Adrenal gland (tissue), 19 donors: ENCODE results near the gene PTPN20. TPM values are rescaled to one million over a fixed set of nuclear protein-coding genes. Genes with fewer than 3 reads are reported as not detected.
"Not testable (repeated sequence)": the region's sequence is repeated elsewhere in the genome, so short reads cannot be mapped to it uniquely, and the experiment has no call there.

Experiments
- DNase-seq, 7 donors: peaks; one replicate each; pipeline ENCODE4 v3.0.0-alpha.2; 2019 to 2020
- H3K27ac ChIP-seq, 5 donors: fragments of 200-600 bp; sonication (generic) in 4 of 5; 1 replicate in 3 of 5; 2 replicates in 2 of 5; pipeline versions ENCODE4 v1.5.1 to v1.8.0; 2016 to 2020; ENCODE audit warnings: mild to moderate bottlenecking in 1 of 5
- H3K27me3 ChIP-seq: fragments of 200-600 bp; 2 replicates; pipeline ENCODE4 v1.8.0; 2021
- H3K36me3 ChIP-seq, 2 donors: fragments of 200-600 bp; replicated peaks in 1 of 2; 1 replicate in 1 of 2; 2 replicates in 1 of 2; pipeline versions ENCODE4 v1.5.1 to v1.8.0; 2018 to 2022
- H3K4me1 ChIP-seq, 2 donors: fragments of 200-600 bp; replicated peaks in 1 of 2; 1 replicate in 1 of 2; 2 replicates in 1 of 2; pipeline versions ENCODE4 v1.5.1 to v1.8.0; 2018 to 2021
- H3K4me3 ChIP-seq, 4 donors: fragments of 200-600 bp; sonication (generic) in 3 of 4; one replicate each; pipeline ENCODE4 v1.5.1; 2016 to 2018
- H3K9me3 ChIP-seq, 3 donors: fragments of 200-600 bp; sonication (generic) in 1 of 3; replicated peaks in 1 of 3; 1 replicate in 2 of 3; 2 replicates in 1 of 3; pipeline versions ENCODE4 v1.5.1 to v1.8.0; 2016 to 2021
- CTCF ChIP-seq, 6 experiments: fragments of 450-650 bp in 4 of 6; fragments of 200-600 bp in 2 of 6; sonication (generic) in 1 of 6; IDR thresholded peaks; 1 replicate in 5 of 6; 2 replicates in 1 of 6; pipeline versions ENCODE4 v1.5.1 to v1.8.0; 2016 to 2021; ENCODE audit warnings: antibody characterized with exemption in 6 of 6, mild to moderate bottlenecking in 2 of 6, moderate library complexity in 1 of 6
- POLR2A ChIP-seq, 2 donors: fragments of 450-650 bp; IDR thresholded peaks; one replicate each; pipeline ENCODE4 v1.6.1; 2017; ENCODE audit warnings: antibody characterized with exemption in 2 of 2, mild to moderate bottlenecking in 2 of 2, moderate library complexity in 1 of 2
- WGBS, 4 donors: extraction: QIAGEN DNeasy Blood & Tissue Kit in 2 of 4; methylation state at CpG; one replicate each; pipeline versions ENCODE4 v1.1.5 to v1.1.7; 2013 to 2017; 5-methylcytosine and 5-hydroxymethylcytosine counted together
- intact Hi-C, 2 donors: fragments of 100-400 bp; cut with DNase I; formaldehyde crosslinking; loops; one replicate each; pipeline versions ENCODE4 v1.14.1 to v1.15.0; 2022 to 2023
- long read RNA-seq, 10 donors: library from polyadenylated mRNA in 3 of 10; unstranded in 2 of 10; stranded (forward) in 1 of 10; transcript quantifications; one replicate each; pipeline ENCODE4 v2.0.0 and lab custom pipeline, GENCODE V29; 2021 to 2026
- polyA plus RNA-seq, 3 donors: library from polyadenylated mRNA; stranded (reverse); fragments of 200-250 nt in 2 of 3; fragments of 350-450 nt in 1 of 3; fragmentation: Illumina TruSeq in 1 of 3; extraction: RNeasy Lipid Tissue Mini Kit (QIAGEN cat#74804) in 1 of 3; gene quantifications; one replicate each; pipeline ENCODE4 v1.2.3, GENCODE V29; 2013 to 2014
- total RNA-seq, 9 donors: library from RNA; depleted of rRNA in 4 of 9; stranded (reverse); fragments of >200 nt in 4 of 9; fragments of 120-200 nt in 1 of 9; fragmentation: NEBNext Ultra II Directional in 1 of 9; extraction: Animal tissue kit (Norgen Biotek cat#: 25700) in 1 of 9; gene quantifications; one replicate each; pipeline versions ENCODE4 v1.1.0 to v1.2.4, GENCODE V29; 2013 to 2023
- donor health status: healthy with polysubstance abuse.
- donor health status: Bipolar disorder and iron deficiency.
- donor health status: DM: yes; HTN: yes; CAD: no.
- donor health status: DM: no; HTN: no; CAD: no.
- donor health status: DM: no; HTN: no; CAD: no.
- donor health status: DM: yes; HTN: yes; CAD: no.

PTPN20 gene
- total RNA-seq: 10 to 100 TPM in 5 of 9 donors, 1 to 10 TPM in 4; 4.3 to 27.2 (median 13.4) TPM
- 10 to 100 TPM in 1 of 3 donors, 1 to 10 TPM in 2; 3.2 to 18.2 (median 4.5) TPM for polyA plus RNA-seq
- long read RNA-seq, donor 1, partial matches to known transcripts: 0 of 2 reads
- long read RNA-seq, donor 1, other reads (novel, unspliced or antisense): 0 of 2 reads
- long read RNA-seq, donor 2, partial matches to known transcripts: 0 of 3 reads
- long read RNA-seq, donor 2, other reads (novel, unspliced or antisense): 0 of 3 reads
- long read RNA-seq, donor 3, partial matches to known transcripts: 0 of 1 reads
- long read RNA-seq, donor 3, other reads (novel, unspliced or antisense): 0 of 1 reads
- long read RNA-seq, donor 4, partial matches to known transcripts: 1 of 9 reads
- long read RNA-seq, donor 4, other reads (novel, unspliced or antisense): 2 of 9 reads
- long read RNA-seq, donor 5, partial matches to known transcripts: 0 of 16 reads
- long read RNA-seq, donor 5, other reads (novel, unspliced or antisense): 10 of 16 reads
- long read RNA-seq, donor 6, partial matches to known transcripts: 0 of 9 reads
- long read RNA-seq, donor 6, other reads (novel, unspliced or antisense): 4 of 9 reads
- long read RNA-seq, donor 7: 0 reads
- long read RNA-seq, donor 8, partial matches to known transcripts: 0 of 2 reads
- long read RNA-seq, donor 8, other reads (novel, unspliced or antisense): 0 of 2 reads
- long read RNA-seq, donor 9, partial matches to known transcripts: 0 of 1 reads
- long read RNA-seq, donor 9, other reads (novel, unspliced or antisense): 0 of 1 reads
- long read RNA-seq, donor 10, partial matches to known transcripts: 0 of 1 reads
- long read RNA-seq, donor 10, other reads (novel, unspliced or antisense): 0 of 1 reads

GRCh38 chr10:46911144-46911876, at the start of gene PTPN20:
Gene PTPN20, plus strand, starts transcription at chr10:46911428. Its CDS starts 21,072 bp downstream, at chr10:46932500.
- TF ChIP-seq POLR2A (IDR thresholded peaks at IDR 0.05): peak in 1 of 2 donors; percentile 45
- peak in 2 of 6 experiments; percentile 17 to 23 for TF ChIP-seq CTCF (IDR thresholded peaks at IDR 0.05)
- H3K4me3 ChIP-seq, H3K36me3 ChIP-seq, intact Hi-C loops, H3K9me3 ChIP-seq, H3K4me1 ChIP-seq, H3K27me3 ChIP-seq: not testable (repeated sequence)
- WGBS, 4 donors: 7 to 22% (median 22%) methylated on average over 18 to 23 of the region's 50 CpGs; no CpG with 5 or more reads in 1 of the 4 donors
- H3K27ac ChIP-seq: peak within 1 kb of the TSS in 2 of 5 donors; percentile 54 to 60
- DNase-seq: peak; percentile 39 to 86 (median 74)

GRCh38 chr10:46869716-46870115, 41.5 kb upstream of the PTPN20 start:
- H3K27me3 ChIP-seq, H3K4me3 ChIP-seq, H3K36me3 ChIP-seq, DNase-seq, intact Hi-C loops, H3K4me1 ChIP-seq, H3K27ac ChIP-seq, H3K9me3 ChIP-seq: not testable (repeated sequence)

- intact Hi-C loops, H3K36me3 ChIP-seq, DNase-seq, H3K27me3 ChIP-seq, H3K27ac ChIP-seq, H3K9me3 ChIP-seq, H3K4me3 ChIP-seq, H3K4me1 ChIP-seq: not testable (repeated sequence)
- 91 to 100% (median 94%) methylated on average over 2 to 4 of the region's 4 CpGs for WGBS, 4 donors
Observed at GRCh38 chr10:46871583-46871982, 39.6 kb upstream of the PTPN20 start.

- WGBS, 4 donors: 75 to 90% (median 83%) methylated on average over 2 to 5 of the region's 6 CpGs
- H3K9me3 ChIP-seq, H3K4me1 ChIP-seq, H3K4me3 ChIP-seq, H3K27ac ChIP-seq, intact Hi-C loops, H3K27me3 ChIP-seq, DNase-seq, H3K36me3 ChIP-seq: not testable (repeated sequence)
Observed at GRCh38 chr10:46875304-46875703, 35.9 kb upstream of the PTPN20 start.

- H3K27me3 ChIP-seq, H3K4me1 ChIP-seq, H3K9me3 ChIP-seq, H3K4me3 ChIP-seq, DNase-seq, H3K36me3 ChIP-seq, H3K27ac ChIP-seq, intact Hi-C loops: not testable (repeated sequence)
- WGBS, 4 donors: 85 to 95% (median 91%) methylated on average over 3 to 4 of the region's 5 CpGs
Observed at GRCh38 chr10:46876773-46877172, 34.5 kb upstream of the PTPN20 start.

GRCh38 chr10:46878761-46879160, 32.5 kb upstream of the PTPN20 start:
- H3K27ac ChIP-seq, intact Hi-C loops: not testable (repeated sequence)

GRCh38 chr10:46890813-46891611, 20.2 kb upstream of the PTPN20 start:
- H3K36me3 ChIP-seq, H3K9me3 ChIP-seq, H3K4me3 ChIP-seq, DNase-seq, H3K27ac ChIP-seq, H3K27me3 ChIP-seq, intact Hi-C loops, H3K4me1 ChIP-seq: not testable (repeated sequence)
- WGBS, 4 donors: 65 to 83% (median 71%) methylated on average over 5 to 9 of the region's 11 CpGs

More at GRCh38 chr10:46878761-46879160, 32.5 kb upstream of the PTPN20 start:
- not testable (repeated sequence) for H3K36me3 ChIP-seq, H3K4me3 ChIP-seq, H3K9me3 ChIP-seq, H3K4me1 ChIP-seq, H3K27me3 ChIP-seq
- WGBS, 4 donors: 29 to 80% (median 35%) methylated on average over 1 to 7 of the region's 7 CpGs
- DNase-seq: peak in 6 of 7 donors; percentile 18 to 81 (median 29)

- H3K36me3 ChIP-seq, H3K9me3 ChIP-seq, H3K4me3 ChIP-seq, H3K27me3 ChIP-seq, intact Hi-C loops, H3K4me1 ChIP-seq, DNase-seq, H3K27ac ChIP-seq: not testable (repeated sequence)
- 63 to 82% (median 73%) methylated on average over 5 to 7 of the region's 7 CpGs for WGBS, 4 donors
Observed at GRCh38 chr10:46896762-46897692, 14.2 kb upstream of the PTPN20 start.
